Stimulated activated CD4-positive, alpha-beta T cell treated with anti-CD3 and anti-CD28 coated beads, Interleukin-12 subunit alpha, Interleukin-12 subunit beta, amount 100 ng/mL, for 48 hours (primary cell): ENCODE results near the gene PLCB1.
A peak's percentile ranks its signal among the peaks of the same experiment; 100 is the strongest.
"Not testable (repeated sequence)": the region's sequence is repeated elsewhere in the genome, so short reads cannot be mapped to it uniquely, and the experiment has no call there.

Experiments used
- DNase-seq, 3 donors: peaks; one replicate each; pipeline ENCODE4 v3.0.0-alpha.2; 2020; ENCODE audit warnings: low read depth in 2 of 3, low spot score in 1 of 3

The PLCB1 gene

DNA sequence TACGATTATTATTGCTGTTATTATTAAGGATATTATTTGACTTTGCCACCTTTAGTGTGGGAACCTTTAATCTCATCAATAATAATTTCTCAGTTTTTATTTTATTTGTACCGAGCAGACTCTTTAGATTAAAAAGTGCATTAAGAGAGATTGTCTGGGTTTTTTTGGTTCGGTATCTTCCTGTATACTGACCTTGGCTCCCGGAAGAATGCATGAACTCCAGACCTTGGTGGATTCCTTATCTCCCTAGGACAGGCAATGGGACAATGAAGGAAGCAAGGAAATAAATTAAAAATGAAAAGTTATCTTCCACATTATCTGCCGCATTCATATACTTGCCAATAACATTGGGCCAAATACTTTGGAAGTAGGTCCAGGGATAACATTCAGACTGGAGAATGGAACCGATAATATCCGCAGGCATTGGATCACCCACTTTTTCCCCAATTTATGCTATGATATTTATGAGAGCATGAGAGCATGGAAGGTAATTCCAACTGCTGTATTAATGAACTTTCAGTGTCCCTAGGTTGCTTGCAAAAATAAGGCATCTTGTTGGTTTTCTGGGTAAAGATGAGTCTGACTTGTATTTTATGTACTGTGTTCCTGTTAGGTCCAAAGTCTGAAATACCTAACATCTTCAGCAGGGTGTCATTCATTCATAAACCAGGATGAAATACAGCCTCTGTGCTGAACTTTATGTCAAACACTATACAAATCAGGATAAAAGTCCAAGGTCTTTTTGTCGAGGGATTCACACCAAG is 232.1 kb downstream of the PLCB1 start:
- DNase-seq: no peak

DNA sequence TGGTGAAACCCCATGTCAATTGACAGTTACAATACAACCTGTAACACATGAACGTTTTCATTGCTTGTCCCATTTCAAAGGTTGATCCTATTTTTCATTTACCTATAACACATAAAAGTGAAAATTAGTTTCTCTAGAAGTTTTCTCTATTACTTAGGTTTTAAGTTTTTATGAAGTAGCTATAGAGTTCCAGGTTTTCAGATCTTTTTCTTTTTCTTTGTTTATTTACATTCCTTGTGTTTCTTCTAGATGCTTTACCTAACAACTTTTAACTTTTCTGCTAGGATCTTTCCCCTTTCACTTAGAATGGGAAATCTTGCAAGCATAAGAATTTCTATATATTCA is 232.6 kb downstream of the PLCB1 start:
- no peak for DNase-seq

DNA sequence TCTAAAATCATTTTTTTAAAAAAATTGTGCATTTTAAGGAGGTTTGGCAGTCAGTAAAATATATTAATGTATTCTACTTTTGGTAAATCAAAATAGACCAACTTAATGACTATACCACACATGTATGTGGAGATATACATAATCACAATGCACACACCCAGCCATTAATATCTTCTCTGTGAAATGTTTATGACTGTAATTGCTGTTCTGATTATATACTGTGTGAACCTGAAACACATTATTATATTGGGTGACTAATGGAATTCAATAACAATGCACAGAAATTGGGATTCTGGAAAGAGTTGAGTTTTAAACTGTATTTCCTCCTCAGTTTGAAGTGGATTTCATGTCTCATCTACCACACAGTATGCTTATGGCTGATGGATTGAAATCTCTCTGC is 233.6 kb downstream of the PLCB1 start:
- no peak for DNase-seq

DNA sequence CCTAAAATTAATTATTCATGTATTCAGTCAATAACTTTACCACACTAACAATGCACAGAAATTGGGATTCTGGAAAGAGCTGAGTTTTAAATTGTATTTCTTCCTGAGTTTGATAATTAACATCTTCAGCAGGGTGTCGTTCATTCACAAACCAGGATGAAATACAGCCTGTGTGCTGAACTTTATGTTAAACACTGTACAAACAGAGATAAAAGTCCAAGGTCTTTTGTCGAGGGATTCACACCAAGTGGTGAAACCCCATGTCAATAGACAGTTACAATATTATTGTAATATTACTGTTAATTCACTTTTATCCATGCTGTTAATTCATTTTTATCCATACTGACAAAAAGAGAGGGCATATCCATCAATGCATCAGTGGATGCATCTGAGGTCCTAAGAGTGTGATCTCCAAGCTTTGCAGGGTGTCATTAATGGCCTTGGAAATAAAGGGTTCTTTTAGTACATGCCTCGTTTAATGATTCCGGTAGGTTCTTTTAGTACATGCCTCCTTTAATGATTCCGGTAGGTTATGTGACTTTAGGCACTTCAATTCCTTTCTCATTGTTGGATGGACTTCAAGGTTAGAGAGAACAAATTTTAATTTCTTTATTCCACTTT is 234.3 kb downstream of the PLCB1 start:
- no peak for DNase-seq

DNA sequence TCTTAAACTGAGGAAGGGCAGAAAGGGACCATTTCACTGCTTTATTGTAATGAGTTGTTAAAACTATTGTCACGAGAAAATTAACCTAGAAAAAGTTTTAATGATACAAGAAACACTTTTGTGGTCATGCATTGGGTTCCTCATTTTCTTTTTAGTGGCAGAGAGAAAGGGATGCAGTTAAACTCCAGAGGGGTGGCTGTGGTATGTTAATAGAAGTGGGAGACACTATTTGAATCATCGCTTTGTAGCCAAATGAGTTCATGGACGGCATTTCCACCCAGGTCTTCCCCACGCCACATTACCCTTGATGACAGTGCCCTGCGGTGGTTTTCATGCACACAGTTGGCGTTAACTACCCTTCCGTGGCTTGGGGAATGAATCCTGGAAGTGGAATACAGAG is 235.6 kb downstream of the PLCB1 start:
- DNase-seq: peak in 1 of 3 donors; percentile 1

DNA sequence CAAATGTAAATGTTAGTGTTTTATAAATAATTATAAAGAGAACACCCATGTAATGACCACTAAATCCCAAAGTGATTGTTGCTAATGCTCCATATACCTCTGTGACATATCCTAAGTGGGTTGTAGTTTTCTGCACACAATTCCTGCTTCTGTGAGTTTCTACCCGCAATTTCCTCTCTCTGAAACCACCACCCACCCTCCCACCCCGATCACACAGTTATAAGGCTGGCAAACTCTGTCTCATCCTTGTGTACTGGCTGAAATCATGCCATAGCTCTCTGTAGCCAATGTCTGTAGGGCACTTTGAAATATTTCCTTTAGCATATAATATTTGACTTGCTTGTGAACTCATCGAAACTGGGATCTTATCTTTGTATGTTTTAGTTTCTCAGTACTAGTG is 236.6 kb downstream of the PLCB1 start:
- DNase-seq: no peak

DNA sequence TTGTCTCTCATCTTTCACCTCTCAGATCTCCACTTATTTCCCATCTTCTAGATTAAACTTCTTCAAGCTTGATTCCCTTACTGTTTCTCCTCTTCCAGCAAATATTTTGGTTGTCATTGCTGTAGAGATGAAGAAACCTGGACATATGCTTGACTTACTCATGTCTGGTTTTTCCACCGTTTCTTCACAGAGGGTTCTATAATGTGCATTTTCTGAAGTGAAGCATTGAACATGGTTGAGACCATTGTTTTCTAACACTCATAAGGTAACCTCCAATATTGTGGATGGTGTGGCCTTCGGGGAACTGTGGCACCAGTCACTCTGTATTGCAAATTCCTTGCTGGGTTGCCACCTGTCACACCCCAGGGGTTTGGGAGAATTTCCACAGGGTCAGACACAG is 237.2 kb downstream of the PLCB1 start:
- no peak for DNase-seq

DNA sequence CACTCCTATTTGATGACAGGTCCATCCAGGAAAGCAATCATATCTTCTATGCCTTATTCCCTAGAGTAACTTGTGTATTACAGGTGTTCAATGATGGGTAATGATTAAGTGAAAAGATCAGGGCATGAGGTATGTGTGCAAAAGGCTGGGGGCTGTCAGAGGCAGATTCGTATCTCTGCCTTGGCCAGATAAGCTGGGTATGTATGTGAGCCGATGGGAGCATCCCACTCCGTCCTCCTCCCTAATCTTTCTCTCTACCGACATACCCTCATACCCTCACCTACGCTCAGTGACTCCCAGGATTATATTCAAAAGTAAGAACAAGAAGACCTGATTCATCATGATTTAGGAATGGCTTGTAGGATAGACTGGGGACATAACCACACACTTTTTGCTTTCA is 238.7 kb downstream of the PLCB1 start:
- no peak for DNase-seq

DNA sequence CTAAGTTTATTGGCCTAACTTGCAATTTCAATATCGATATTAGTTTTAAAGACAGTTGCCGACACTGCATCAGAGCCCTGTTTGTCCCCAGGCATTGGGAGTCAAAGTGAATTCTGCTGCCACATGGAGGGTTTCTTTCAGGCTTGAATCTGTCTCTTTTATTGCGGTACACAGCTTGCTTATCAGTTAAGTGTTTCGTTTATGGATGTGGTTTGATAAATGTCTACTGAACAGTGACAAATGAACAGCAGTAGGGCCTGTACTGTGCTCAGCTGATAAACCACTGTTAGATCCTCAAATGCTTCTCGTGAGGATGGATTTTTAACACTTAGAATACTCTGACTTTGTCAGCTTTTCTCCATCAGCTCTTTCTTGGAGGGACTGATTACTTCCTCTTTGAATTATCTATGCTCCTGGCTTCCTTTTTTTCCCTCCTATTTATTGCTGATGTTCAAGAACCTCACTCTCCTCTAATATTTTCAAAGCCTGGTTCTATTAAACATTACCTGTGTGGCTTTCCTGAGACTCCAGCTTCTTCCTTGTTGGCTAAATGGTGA is 240.8 kb downstream of the PLCB1 start:
- no peak for DNase-seq

DNA sequence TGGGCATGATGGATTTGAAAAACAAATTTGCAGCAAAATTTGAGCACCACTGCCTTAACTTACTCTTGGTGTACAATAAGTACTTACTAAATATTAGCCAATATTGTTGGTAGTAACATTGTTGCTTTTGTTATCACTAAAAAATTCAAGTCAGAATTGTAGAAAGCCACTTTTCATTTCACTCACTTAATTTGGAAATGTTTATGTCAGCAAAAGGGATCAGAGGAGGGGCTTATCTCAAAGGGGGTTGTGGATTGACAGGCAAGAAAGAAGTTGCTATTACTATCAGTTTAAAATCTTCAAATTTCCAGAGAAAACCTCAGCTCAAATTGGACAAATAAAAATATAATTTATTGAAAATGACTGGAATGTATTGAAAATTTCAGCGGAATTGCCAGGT is 241.5 kb downstream of the PLCB1 start:
- DNase-seq: no peak

DNA sequence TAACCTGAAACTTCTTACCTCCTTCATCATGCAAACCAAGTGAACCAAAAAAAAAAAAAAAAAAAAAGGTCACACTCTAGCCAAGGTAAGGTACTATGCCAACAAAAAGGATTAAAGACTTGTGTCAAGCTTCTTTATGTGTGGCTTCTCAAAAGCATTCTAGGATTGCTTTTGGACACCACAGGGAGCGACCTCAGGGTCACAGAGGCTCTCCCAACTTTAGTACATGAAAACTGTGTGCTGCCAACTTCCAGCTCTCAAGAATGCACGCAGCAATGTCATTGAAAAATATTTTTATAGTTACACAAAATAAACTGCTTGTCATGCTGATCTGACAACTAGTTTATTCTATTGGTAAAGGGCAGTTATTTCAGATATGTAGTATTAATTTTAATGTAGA is 243.8 kb downstream of the PLCB1 start:
- no peak for DNase-seq

DNA sequence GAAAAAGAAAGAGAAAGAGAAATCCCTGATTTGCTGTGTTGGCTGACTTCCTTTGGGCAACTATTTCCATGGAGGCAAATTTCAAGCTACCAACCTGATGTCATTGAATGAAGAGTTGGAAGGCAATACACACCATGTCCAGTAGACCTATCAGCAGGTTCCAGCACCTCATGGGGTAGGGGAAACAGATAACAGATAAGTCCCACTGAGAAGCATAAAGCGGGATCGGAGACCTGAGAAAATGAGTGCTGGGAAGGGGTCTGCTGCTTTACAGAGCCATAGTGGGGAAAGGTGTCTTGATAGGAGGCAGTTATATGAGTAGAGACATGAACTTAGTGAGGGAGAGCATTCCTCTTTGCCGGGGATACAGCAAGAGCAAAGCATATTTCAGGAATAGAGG is 244.9 kb downstream of the PLCB1 start:
- no peak for DNase-seq

DNA sequence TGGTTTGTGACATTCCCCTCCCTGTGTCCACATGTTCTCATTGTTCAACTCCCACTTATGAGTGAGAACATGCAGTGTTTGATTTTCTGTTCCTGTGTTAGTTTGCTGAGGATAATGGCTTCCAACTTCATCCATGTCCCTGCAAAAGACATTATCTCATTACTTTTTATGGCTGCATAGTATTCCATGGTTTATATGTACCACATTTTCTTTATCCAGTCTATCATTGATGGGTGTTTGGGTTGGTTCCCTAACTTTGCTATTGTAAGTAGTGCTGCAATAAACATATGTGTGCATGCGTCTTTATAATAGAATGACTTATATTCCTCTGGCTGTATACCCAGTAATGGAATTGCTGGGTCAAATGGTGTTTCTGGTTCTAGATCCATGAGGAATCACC is 247.1 kb downstream of the PLCB1 start:
- DNase-seq: not testable (repeated sequence)

DNA sequence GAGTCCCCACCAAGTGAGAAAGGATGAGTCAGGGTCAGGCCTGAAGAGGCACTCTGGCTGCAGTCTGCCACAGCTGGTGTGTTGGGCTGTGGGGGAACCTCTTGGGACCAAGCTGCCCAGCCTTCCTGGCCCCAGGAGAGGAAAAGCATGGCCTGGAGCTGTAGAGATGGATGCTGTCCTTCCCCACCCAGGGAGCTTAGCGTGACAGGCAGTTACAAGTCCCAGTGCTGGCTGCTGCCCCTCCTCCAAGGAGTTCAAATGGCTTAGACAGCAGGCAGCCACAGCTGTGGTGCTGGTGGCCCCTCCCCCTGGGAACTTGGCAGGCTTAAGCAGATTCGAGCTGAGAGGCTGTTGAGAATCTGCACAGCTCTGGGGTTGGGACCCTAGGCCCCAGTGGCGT is 253.2 kb downstream of the PLCB1 start:
- DNase-seq: no peak

DNA sequence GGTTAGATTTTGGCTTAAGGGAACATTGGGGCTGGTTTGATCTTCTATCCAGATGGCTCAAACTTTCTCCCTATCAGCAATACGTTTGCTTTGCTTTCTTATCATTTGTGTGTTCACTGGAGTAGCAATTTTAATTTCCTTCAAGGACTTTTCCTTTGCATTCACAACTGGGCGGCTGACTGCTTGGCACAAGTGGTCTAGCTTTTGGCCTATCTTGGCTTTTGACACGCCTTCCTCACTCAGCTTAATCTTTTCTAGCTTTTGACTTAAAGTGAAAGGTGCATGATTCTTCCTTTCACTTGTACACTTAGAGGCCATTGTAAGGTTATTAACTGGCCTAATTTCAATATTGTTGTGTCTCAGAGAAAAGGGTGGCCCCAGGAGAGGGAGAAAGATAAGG is 254.9 kb downstream of the PLCB1 start:
- no peak for DNase-seq

DNA sequence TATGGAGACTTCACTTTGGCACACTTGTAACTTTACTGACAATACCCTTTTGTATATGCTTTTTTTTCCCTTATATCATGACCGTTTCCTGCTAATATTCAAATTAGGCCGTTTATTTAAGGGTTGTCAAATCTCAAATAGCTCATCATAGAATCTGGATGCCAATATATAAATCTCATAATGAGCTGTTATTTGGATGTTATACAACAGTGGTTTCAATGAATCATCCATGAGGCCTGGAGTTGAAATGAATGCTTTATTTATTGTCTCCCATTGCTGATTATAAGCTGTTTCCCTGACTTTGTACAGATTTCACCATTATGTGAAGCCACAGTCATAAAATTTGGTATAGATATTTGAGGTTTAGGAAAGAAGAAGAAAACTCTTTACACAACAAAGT is 256.1 kb downstream of the PLCB1 start:
- DNase-seq: no peak

DNA sequence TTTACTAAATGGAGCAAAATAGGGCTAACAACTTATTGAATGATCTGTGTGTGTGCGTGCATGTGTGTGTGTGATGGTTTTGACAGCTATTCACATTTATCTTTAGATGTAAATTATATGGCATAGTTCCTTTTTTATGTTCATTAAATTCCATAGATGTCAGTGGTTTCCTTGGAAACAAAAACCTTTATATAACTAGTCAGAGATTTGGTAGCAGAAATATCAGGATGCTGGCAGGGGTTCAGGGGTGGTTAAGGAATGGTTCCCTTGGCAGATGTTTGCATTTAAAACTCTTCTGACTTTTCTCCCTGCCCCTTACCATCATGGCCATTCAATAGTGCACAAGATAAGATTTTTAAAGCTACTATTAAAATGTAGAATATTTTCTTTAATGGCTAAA is 256.6 kb downstream of the PLCB1 start:
- DNase-seq: no peak

DNA sequence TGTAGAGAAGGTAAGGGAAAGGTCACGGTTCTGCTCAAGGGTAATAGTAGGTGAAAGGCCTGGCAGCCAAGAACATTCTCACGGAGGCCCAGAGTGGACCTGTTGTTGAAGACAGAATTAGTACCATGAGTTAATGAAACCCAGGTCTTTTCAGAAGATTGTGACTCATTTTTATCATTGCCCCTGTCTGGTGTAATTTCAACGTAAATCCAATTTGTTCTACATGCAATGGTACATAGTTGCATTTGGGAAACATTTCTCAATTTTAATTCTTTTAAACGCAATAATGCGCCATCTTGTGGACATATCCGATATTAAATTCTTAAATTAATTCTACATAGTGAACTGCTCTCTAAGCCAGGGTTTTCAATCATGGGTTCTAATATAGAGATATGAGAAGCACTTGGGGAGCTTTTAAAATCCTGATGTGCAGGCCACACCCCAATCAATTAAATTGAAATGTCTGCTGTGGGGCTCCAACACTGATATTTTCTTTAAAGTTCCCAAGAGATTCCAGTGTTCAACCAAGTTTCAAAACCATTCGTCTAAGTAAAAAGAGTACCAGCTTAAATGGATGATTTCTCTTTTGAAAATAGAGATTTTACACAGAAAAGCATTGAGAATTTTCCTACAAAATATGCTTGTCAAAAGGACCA is 257.4 kb downstream of the PLCB1 start:
- peak in 1 of 3 donors; percentile 8 for DNase-seq

DNA sequence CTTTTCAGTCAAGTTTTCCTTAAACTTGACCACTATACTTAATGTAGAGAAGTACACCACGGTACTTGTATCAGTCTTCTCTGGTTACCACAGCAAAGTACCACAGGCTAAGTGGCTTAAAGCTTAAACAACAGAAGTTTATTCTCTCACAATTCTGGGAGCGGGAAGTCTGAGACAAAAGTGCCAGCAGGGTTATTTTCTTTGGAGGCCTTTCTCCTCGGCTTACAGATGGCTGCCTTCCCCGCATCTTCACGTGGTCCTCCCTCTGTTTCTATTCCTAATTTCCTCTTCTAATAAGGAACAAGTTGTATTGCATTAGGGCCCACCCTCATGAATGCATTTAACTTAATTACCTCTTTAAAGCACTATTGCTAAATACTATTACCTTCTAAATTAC is 258.0 kb downstream of the PLCB1 start:
- DNase-seq: no peak

DNA sequence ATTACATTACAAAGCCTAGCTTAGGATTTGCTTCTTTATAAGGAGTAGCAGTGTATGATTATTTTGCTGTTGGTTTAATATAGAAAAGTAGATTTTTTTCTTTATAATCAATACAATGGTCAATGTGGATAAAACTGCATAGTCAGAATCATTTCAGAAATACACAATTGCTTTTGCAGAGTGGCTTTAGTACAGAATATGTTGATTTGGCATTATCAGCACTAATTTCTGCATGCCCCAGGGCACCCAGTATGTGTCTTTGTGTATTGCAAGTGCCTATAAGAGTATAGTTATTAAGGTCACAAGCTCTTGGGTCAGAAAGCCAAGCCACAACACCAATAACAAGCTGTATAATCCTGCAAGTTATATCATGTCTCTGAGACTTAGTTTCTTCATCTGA is 258.4 kb downstream of the PLCB1 start:
- no peak for DNase-seq

DNA sequence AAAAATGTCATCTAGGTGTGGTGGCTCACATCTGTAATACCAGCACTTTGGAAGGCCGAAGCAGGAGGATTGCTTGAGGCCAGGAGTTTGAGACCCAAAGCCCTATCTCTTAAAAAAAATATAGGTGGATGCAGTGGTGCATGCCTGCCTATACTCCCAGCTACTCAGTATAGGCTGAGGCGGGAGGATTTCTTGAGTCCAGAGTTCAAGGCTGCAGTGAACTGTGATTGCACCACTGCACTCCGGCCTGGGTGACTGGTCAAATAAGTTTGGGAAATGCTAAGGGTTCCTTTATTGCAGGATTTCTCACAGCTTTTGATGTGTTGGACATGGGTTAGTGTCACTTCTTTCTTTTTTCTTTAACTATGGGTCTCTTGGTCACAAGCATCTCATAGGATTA is 261.3 kb downstream of the PLCB1 start:
- DNase-seq: no peak

DNA sequence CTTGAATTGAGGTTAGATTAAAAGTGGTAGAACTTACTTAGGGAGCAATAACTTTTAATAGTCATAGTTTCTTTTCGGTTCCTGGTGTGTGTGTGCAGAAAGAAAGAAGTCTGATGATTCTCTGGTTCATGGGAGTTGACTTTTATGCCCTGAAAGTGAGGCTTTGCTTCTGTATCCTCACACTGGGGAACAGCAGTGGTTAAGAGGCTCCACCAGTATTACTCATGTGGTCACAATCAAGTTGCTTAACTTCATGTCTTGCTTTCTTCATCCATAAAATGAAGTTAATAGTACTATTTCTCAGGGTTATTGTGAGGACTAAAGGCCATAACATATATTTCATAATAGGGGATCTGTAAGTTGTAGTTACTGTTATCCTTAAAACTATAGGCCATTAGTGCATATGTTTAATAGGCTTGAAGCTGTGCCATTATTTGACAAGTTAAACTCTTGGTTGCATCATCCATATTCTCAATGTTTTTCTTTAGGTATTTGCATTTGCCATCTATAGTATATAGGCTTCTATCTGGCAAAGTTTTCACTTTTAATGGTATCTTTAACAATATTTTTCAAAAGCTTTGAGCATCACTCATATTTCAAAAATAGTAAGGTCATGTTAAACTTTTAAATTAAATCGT is 262.4 kb downstream of the PLCB1 start:
- DNase-seq: no peak
